Tibial artery (tissue), 4 donors: Measurements from ENCODE around the gene CDK17.
"Not testable (repeated sequence)": the region's sequence is repeated elsewhere in the genome, so short reads cannot be mapped to it uniquely, and the experiment has no call there.

ENCODE experiments used
- DNase-seq, 2 donors: peaks; one replicate each; pipeline ENCODE4 v3.0.0-alpha.2; 2019
- H3K27ac ChIP-seq, 2 donors: fragments of 200-600 bp; sonication (generic) in 1 of 2; 1 replicate in 1 of 2; 2 replicates in 1 of 2; pipeline ENCODE4 v1.5.1; 2018 to 2019; ENCODE audit warnings: mild to moderate bottlenecking in 1 of 2
- H3K27me3 ChIP-seq, 2 donors: fragments of 200-600 bp; sonication (generic) in 1 of 2; one replicate each; pipeline versions ENCODE4 v1.5.1 to v1.6.0; 2016 to 2019
- H3K36me3 ChIP-seq, 3 donors: fragments of 200-600 bp; sonication (generic) in 2 of 3; one replicate each; pipeline ENCODE4 v1.5.1; 2016 to 2019; ENCODE audit warnings: mild to moderate bottlenecking in 2 of 3
- H3K4me1 ChIP-seq, 4 donors: fragments of 200-600 bp; sonication (generic) in 2 of 4; 1 replicate in 3 of 4; 2 replicates in 1 of 4; pipeline ENCODE4 v1.5.1; 2016 to 2019
- H3K4me3 ChIP-seq, 2 donors: fragments of 200-600 bp; sonication (generic) in 1 of 2; 1 replicate in 1 of 2; 2 replicates in 1 of 2; pipeline ENCODE4 v1.5.1; 2018 to 2019; ENCODE audit warnings: mild to moderate bottlenecking in 2 of 2
- H3K9me3 ChIP-seq, 3 donors: fragments of 200-600 bp; sonication (generic) in 1 of 3; one replicate each; pipeline ENCODE4 v1.5.1; 2016 to 2019
- CTCF ChIP-seq, 2 experiments: fragments of 200-600 bp in 1 of 2; fragments of 450-650 bp in 1 of 2; IDR thresholded peaks; one replicate each; pipeline ENCODE4 v1.5.1; 2017 to 2019; ENCODE audit warnings: antibody characterized with exemption in 2 of 2, mild to moderate bottlenecking in 1 of 2, moderate library complexity in 1 of 2
- intact Hi-C: fragments of 100-400 bp; cut with DNase I; formaldehyde crosslinking; loops from one replicate; pipeline ENCODE4 v1.15.0; 2023; ENCODE audit warnings: low total_unique reads

CDK17 gene

DNA sequence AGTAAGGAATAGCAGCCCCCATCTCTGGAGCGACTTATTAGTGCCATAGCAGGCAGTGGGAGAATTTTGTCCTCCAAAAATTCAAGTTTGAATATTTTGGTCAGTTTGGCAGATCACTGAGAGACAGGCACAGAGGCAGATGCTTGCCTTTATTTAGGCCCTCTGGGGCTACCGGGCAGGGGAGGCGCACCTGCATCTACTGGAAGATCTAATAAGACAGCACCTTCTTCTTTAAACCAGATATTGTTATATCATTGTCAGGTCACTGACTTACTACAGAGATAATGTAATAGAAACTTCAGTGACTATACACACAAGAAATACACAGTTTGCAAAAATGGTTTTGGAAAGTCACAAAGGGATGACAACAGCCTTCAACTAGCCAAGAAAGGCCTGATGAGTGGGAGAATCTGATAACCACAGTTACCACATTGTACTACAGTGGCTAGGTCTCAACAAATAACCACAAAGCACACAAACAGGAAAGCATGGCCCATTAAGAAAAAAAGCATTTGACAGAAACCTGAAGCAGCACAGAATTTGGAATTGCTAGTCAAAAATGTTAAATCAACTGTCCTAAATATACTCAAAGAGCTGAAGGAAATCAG is 56.8 kb downstream of the CDK17 start:
- Histone ChIP-seq H3K9me3 (peaks cover 0 to 24% (median 19%) of the 10 kb centered on the region in 3 donors), H3K27ac (no peak overlapping the region), H3K4me1 (peaks cover 0 to 4% (median 0%) of the 10 kb centered on the region in 4 donors), H3K4me3 (no peak overlapping the region), H3K36me3 (peaks cover 5 to 13% (median 6%) of the 10 kb centered on the region in 3 donors), H3K27me3 (no peaks in the 10 kb centered on the region)
- no peak for DNase-seq
- TF ChIP-seq CTCF (IDR thresholded peaks at IDR 0.05): no peak
- intact Hi-C loops: no loop called here

DNA sequence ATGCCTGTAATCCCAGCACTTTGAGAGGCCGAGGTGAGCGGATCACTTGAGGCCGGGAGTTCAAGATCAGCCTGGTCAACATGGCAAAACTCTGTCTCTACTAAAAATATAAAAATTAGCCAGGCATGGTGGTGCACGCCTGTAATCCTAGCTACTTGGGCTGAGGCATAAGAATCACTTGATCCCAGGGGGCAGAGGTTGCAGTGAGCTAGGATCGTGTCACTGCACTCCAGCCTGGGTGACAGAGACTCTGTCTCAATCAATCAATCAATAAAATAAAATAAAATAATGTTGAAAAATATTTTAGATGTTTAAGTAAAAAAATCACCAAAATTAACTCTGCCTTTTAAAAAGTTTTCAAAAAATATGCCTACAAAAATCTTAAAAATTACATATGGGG is 60.6 kb downstream of the CDK17 start:
- intact Hi-C loops, H3K27ac ChIP-seq, DNase-seq, H3K36me3 ChIP-seq, H3K27me3 ChIP-seq, H3K4me1 ChIP-seq, H3K4me3 ChIP-seq: not testable (repeated sequence)
- peaks cover 3 to 15% (median 10%) of the 10 kb centered on the region in 3 donors for H3K9me3 ChIP-seq

DNA sequence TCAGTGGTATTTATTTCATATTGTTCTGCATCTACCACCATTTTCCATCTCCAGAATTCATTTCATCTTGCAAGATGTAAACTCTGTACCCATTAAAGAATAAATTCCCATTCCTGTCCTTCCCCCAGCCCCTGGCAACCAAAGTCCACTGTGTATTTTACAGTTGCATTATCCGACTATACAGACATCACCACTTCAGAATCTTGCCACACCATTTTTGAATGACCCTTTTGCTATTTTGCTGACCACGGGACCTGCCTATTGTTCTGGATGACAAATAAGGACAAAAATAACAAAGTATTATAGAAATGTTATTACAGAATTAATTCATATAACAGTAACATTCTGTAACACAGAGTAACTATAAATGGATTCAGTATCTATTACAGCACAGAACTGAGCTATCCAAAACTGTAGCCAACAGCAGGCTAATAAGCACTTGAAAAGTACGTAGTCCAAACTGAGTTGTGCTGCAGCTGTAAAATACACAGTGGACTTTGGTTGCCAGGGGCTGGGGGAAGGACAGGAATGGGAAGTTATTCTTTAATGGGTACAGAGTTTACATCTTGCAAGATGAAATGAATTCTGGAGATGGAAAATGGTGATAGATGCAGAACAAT is 61.3 kb downstream of the CDK17 start:
- Histone ChIP-seq H3K36me3 (peaks cover 0 to 4% (median 0%) of the 10 kb centered on the region in 3 donors), H3K27me3 (no peaks in the 10 kb centered on the region), H3K27ac (no peak overlapping the region), H3K4me3 (no peak overlapping the region), H3K9me3 (peaks cover 3 to 8% (median 8%) of the 10 kb centered on the region in 3 donors), H3K4me1 (no peaks in the 10 kb centered on the region)
- intact Hi-C loops: no loop called here
- no peak for TF ChIP-seq CTCF (IDR thresholded peaks at IDR 0.05)
- no peak for DNase-seq

- no peak for DNase-seq
- Histone ChIP-seq H3K27me3 (no peaks in the 10 kb centered on the region), H3K4me3 (no peak overlapping the region), H3K27ac (no peak overlapping the region), H3K36me3 (peaks cover 0 to 4% (median 0%) of the 10 kb centered on the region in 3 donors), H3K9me3 (peaks cover 0 to 3% (median 0%) of the 10 kb centered on the region in 3 donors), H3K4me1 (no peaks in the 10 kb centered on the region)
- no peak for TF ChIP-seq CTCF (IDR thresholded peaks at IDR 0.05)
- intact Hi-C loops: no loop called here
Observed at GRCh38 chr12:96337953-96338352, 62.3 kb downstream of the CDK17 start.

DNA sequence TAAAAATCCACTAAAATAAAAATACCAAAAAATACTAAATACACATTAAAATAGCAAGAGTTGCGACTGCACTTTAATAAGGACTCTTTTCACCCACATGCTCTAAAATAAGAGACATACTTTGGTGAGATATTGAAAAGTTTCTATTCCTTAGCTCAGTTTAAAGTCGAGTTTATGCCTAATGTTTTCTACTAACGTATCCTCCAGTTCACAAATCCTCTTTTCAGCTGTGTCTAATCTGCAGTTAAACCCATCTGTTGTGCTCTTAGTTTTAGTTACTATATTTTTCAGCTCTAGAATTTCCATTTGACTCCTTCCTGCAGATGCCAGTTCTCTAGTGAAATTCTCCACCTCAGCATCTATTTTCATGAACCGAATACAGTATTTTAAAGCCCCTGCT is 63.8 kb downstream of the CDK17 start:
- Histone ChIP-seq H3K4me1 (no peaks in the 10 kb centered on the region), H3K27me3 (no peaks in the 10 kb centered on the region), H3K36me3 (peaks cover 0 to 7% (median 4%) of the 10 kb centered on the region in 3 donors), H3K27ac (no peak overlapping the region), H3K4me3 (no peak overlapping the region), H3K9me3 (peaks cover 0 to 3% (median 0%) of the 10 kb centered on the region in 3 donors)
- intact Hi-C loops: no loop called here
- no peak for TF ChIP-seq CTCF (IDR thresholded peaks at IDR 0.05)
- DNase-seq: no peak

GRCh38 chr12:96335270-96335669 is 65.0 kb downstream of the CDK17 start:
- no peaks in the 10 kb centered on the region for H3K27me3 ChIP-seq
- no peaks in the 10 kb centered on the region for H3K4me1 ChIP-seq
- no peak overlapping the region for H3K4me3 ChIP-seq
- peaks cover 0 to 3% (median 0%) of the 10 kb centered on the region in 3 donors for H3K9me3 ChIP-seq
- TF ChIP-seq CTCF (IDR thresholded peaks at IDR 0.05): no peak
- no peak for DNase-seq
- intact Hi-C loops: no loop called here
- H3K36me3 ChIP-seq: peaks cover 0 to 13% (median 11%) of the 10 kb centered on the region in 3 donors
- H3K27ac ChIP-seq: no peak overlapping the region
